Kidney capillary endothelial cell (primary cell): ENCODE results near the gene SHMT2.

Experiments
- DNase-seq: peaks from one replicate; pipeline ENCODE4 v3.0.0-alpha.2; 2018; ENCODE audit warnings: low spot score

The SHMT2 gene

DNA sequence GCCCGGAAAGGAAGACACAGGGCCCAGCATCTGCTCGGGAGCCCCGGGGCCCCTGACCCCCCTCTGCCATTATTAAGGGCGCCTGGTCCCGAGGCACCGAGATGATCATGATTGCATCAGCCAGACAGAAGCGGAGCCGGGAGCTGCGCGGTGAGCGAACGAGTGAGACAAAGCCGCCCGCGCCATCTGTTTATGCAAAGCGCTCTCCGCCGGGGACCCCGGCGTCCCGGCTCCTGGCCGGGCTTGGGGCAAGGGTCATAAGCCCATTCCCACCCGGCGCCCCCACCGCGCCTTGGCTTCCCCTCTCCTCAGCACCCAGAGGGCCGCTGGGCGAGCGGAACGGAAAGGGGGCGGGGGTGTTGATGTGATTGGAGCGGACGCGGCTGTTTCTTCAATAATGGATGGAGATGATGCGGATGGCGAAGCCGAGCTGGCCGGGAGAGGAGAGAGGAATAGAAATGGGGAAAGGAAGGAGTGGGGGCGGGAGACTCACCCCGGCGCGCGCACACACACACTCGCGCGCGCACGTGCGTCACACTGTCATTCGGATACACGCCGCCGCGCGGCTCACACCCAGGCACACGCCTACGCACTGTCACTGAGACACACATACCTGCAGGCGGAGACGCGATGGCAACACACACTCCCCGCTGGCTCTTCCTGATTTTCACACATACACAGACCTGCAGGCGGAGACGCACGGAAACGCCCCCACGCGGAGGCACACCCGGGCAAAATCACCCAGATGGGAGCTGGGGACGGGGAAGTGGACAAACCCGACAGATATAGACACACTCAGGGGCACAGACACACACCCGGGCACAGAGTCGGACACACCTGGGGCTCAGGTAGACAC is 10.8 kb downstream of the SHMT2 start:
- DNase-seq = no peak

DNA sequence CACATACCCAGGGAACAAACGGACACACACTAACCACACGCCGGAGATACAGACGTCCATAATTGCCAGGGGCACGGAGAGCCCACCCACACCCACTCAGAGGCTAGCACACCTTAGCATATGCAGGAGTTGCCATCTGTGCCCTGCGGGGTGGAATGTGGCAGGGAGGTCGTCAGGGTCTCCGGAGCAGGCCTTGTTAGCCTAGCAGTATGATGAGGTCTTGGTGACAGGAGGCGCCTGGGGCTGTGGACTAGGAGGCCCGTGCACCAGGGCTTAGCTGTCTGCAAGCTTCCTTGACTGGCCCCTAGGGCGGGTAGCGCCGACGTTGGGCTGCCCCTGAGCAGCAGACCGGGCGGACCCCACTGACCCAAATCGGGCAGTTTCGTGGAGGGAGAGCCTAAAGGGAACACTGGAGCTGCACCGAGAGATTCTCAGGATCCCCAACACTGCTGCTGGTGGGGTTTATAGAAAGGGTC is 11.5 kb downstream of the SHMT2 start:
- DNase-seq = no peak

DNA sequence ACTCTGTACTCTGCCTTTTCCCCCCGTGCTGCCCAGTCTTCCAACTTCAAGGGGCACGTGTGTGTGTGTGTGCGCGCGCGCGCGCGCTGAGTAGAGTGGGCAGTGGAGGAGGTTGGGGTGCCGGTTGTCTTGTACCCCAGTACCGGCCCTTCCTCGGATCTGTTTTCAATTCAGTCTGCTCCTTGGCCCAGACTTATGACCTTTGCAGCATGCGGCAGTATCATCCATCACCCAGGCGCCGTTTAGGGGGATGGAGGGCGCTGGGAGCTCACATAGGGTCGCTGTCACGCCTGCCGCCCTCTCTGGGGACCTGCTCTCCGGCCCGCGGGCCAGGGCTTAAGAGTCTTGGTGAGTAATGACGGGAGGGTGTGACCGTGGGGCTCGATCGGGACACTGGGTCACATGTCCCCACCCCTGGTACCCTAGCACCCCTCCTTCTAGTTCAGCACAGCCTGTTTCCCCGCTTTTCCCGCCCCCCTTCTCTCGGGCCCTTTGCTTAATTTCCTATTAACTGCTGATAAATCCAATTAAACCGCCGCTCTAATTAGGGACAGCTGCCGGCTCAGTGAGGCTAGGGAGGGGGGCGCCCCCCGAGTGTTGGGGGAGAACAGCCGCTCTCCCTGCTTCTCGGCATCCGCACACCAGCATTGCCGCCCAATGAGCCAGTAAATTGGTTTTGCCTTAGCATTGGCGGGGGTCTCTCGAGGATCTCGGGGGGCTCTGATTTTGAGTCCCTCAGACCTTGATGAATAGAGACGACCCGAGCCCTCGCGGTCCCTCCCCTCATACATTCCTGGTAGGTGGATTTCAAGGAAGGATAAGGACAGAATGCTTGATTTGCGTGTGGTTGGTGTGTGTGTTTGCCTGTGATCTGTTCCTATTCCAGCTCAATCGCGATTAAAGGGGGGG is 12.1 kb downstream of the SHMT2 start:
- no peak for DNase-seq

DNA sequence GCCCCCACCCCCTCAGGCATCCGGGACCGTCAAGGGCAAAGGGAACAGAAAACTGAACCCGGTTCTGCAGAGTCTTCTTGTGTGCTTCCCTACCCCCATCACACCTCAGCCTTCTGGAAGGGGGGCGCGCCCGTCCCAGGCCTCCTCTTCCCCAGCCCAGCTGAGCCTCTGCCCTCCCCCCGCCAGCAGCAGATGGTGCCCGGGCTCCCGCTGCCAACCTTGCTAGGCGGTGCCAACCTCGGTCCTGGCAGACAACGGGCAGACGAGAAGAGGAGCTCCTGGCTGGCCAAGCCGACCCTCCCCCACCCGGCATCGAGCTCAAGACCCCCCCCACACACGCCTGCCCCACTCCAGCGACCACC is 12.8 kb downstream of the SHMT2 start:
- no peak for DNase-seq

DNA sequence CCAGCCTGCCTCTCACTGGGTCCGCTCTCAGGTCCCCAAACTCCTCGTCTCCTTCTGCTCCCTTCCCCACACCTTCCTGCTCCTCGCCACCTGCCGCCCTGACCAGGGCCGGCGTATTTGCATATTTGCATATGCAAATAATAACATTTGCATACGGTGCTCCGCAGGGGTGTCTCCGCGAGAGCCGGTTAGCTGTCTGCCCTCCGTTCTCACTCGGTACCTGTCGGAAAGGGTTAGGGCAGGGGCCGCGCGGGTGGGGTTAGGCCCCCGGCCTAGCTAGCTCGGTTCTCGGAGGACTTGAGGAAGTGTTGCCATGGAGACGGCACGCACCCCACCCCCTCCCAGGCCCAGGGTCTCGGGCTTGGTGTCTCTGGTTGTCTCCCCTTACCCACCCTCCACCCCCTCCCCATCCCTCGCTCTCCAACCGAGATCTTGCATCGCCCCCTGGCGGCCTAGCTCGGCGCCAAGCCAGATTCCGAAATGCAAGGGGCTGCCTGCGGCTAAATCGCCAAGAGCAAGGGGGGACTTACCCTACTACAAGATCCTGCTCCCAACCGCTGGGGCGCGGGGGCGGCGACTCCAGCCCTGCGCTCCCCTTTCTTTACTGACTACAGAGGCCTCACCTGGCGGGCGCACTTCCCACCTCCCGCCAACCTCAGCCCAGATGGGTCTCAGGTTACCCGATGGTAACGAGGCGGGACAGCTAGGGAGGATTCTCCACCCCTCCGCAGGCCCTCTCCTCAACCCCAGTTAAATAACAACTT is 13.4 kb downstream of the SHMT2 start:
- DNase-seq = no peak

DNA sequence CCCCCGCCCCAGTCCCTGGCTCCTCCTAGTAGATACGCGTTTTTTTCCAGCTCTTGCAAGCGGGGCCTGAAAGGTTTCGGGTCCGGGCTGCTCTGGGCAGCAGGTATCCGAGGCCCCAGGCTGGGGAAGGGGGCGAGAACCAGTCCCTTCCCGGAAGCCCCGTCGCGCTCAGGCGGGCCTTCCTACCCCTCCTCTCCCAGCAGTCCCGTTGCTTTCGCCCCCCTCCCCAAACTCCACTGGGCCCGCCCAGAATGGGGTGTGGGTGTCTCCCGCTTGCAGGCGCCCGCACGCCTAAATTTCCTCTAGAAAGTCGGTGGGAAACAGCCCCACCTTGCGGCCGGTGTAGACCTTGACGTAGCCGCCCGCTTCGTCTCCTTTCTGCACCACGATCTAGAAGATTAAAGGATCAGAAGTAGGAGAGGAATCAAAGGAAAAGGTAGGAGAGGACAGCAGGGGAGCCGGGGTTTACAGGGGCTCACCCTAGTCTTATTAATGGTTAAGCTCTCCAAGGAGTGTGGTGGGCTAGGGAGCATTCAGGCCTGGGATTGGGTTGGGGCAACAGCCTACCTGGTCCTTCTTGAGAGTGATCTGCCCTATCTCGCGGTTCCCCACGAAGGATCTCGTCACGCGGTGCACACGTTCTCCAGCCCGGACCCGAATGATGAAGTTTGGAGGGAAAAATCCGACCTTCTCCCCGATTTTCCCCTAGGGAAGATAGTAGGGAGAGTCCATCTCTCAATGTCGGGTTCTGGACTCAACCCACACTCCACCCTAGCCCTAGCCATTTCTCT is 14.2 kb downstream of the SHMT2 start:
- no peak for DNase-seq

DNA sequence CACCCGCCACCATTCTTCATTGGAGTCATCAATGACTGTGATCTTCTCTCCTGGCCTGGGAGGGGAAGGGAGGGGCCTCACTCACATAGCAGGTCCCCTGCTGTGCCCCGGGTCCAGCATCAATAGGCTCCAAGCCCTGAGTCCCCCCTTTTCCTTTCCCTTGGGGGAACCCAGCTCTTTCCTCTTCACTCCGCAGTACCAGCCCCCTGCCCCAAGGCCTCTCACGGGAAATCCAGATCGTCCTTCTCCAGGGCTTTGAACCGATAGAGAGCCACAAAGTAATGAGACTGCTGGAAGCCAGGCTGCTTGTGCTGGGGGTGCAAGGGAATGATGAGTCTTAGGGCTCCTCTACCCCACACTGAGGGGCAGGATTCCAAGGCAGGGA is 14.8 kb downstream of the SHMT2 start:
- no peak for DNase-seq

DNA sequence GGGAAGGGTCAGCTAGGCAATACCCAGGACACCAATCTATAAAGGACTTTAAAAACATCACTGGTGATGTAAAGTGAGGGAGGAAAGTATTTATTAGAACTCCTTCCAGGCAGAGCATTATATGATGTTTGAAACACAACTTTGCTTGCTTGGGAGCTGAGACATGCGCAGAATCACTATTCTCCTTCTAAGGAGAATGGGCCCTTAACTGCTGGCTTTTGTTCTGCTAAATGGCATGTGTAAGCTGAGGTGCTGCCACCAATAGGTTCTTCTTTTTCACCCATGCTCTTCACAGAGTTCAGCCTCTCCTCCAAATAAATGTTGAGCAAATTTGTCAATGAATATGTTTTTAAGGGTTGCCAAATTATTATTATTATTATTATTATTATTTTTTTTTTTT is 17.5 kb downstream of the SHMT2 start:
- DNase-seq = no peak

DNA sequence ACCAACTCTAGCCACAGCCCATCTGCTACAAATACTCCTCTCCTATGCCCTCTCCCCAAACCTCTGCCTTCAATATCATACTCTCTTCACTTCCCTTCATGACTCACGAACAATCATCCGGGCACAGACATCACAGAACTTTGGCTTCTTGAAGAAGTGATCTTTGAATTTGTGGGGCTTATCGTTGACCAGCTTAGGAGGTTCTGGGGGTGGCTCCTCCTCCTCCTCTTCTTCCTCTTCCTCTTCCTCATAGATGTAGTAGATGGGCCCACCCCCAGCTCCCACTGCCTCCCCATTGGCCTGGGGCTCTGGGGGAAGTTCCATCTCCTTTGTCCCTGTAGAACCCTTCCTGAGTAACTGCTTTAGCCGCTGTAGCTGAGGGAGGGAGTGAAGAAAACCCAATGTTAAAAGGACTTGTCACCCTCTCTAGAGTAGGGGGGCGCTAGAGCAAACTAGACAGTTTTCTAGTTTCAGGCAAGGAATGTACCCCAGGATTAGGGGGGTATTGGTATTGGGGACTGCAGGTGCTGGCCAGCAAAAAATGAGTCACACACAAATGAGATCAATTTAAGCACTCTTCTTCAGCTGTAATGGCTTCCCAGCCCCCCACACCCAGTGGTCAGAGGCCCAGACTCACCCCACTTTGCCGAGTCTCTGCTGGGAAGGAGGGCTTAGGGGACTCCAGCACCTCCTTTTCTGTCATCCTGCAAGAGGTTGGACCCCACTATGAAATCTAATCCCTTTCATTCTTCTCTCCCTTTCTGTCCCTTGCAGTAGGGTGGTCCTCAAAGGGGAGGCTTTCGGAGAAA is 19.6 kb downstream of the SHMT2 start:
- DNase-seq = no peak

DNA sequence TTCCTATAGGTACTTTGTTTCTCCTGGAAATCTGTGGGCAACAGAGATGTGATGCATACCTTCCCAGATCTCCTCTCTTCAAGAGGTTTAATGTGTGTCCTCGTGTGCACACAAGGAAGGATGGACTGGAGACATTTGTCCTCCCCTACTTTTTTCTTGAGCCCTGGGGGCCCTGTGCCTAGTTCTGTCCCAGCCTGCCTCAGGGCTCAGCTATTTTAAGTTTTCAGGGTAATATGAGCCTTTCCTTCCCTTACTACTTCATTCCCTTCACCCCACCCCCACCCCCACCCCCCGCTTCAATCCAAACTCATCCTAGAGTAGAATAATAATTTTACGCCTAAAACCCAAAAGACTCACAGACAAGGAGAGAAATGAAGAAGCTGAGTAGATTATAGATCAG is 21.0 kb downstream of the SHMT2 start:
- DNase-seq = no peak

DNA sequence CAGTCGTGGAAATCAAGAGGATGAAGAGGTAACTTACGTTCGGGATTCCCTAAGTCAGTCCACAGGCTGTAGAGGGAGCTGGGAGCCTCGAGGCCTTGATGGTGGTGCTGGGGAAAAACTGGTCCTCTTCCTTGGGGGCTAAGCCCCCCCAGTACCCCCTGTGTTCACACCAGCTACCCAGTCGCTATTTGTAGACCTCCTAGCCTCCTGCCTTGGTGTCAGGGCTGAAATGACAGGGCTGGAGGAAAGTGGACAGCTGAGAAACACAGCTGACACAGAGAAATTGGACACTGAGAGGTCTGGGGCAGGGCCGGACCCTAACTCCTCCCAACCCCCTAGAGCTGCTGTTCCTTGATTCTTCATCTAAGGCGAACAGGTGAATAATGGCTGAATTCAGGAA is 21.4 kb downstream of the SHMT2 start, which contains the start of gene STAC3:
STAC3 (minus strand) TSS at position 232 of the 400 bp plus-strand sequence. CDS start 1,551 bp downstream, outside the sequence.
- DNase-seq = no peak

DNA sequence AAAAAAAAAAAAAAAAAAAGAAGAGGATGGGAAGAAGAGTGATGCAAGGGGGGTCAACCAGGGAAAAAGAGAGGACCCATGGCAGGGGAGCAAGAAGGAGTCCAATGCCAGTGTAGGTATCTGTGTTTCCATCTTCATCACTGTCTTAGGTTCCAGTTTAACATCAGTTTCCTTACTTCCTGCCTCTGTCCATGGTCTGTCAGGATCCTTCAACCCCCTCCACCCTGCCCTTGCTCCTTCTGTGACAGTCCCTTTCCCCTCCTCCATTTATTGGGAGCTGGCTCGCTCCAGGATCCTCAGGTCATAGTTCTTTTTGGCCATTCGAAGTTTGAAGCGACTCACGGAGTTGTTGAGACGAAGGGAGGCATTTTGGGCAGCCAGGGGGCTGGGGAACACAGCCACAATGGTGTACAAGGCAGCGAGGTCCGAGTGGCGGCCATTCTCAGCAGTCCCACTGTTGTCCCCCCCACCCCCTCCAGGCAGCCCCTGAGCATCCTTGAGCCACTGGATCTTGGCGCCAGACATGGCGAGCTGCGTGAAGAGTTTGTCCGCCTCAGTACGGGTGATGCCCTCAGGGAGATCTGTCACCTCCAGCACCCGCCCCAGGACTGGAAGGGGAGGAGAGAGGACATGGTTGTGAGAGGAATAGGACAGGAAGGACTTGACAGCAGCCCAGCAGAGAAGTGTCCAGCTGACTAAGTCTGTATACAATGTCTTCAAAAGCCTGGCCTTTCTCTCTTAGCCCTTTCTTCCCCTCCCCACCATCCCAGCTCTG is 25.2 kb downstream of the SHMT2 start:
- DNase-seq = no peak

DNA sequence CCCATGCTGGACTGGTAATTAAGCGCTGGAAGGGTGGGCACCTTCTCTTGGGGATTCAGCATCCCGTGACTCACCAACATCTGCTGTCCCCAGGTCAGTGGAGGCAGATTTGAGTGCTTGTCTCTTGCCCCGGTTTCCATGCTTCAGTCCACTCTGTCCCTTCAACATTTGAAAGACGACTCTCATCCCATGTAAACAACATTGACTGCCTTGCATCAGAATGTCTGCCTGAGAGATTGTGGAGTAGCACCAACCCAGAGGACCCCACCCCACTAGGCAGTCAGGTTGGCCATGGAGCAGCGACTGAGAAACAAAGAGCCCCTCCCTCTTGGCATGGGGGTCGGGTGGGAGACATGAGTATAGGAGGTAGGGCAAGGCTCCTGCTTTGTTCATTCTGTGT is 26.4 kb downstream of the SHMT2 start:
- DNase-seq = no peak

DNA sequence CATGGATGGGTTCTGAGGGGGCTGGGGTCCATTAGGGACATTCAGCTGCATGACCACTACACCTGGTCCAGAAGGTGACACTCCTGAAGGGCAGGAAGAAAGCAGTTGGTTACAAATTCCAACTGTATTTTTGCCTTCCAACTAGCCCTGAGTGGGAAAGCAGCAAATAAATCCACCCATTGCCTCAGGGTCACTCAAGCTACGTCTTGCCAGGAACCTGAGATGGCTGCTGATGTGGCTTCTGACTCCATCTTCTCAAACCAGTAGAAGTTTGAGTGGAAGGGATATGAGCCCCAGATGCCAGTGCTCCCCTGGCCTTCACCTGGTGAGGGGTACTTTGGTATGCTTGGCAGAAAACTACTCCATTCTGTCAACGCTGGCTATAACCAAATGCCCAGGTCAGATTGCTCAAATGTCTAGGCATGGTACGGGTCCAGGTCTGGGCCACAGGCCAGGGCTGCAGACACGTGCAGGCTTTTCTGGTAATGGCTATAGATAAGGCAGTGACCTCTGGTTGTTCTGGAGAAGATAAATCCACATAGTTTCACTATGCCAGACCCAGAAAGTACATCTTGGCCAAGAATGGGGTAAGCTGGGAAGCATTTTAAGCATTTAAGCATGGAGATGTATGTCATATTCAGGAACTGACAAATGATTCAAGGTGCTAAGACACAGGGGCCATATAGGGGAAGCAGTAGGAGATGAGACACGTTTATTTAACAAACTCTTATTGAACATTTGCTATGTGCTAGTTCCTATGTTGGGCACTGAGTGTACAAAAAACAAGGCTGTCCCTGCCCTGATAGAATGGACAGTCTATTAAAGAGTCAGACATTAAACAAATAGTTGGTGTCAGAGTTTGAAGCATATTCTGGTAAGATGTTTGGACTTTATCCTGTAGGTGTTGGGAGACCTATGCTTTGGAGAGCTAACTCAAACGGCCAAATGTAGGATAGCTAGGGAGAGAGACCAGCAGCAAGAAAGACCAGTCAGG is 29.8 kb downstream of the SHMT2 start:
- DNase-seq = no peak

DNA sequence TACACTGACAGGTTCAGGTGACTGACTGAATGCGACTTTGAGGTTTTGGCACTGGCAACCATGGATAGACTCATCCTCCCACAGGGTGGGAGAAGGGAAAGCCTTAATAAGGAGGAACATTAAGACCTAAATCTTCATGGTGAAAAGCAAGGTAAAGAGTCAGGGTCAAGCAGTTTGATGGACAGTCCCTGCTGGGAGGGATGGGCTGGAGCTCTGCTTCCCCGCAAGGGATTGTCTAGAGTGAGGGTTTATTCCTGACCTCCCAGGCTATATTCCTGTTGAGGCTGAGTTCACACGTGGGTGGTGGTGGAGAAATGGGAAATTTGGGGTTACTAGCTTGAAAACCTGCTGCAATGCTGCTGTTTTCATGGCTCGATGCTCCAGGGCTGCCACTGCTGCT is 30.9 kb downstream of the SHMT2 start:
- DNase-seq = no peak

DNA sequence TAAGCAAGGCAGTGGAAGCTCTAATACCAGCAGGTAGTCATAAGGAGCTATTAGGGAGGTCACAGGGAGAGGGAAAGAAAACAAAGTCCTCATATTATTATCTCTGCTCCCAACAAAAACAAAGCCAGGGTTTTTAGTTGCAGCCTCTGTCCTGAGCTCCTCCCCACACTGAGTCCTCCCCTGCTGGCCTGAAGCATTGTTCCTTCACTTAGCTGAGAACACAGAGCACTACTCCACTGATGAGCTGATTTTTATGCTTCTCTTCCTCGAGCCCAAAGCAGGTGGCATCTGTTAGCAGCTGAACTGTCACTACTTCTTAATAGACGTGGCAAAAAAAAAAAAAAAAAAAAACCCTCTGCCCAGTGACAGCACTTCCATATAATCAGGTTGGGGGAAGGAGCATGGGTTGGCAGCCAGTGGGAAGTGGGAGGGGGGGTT is 31.9 kb downstream of the SHMT2 start:
- no peak for DNase-seq

DNA sequence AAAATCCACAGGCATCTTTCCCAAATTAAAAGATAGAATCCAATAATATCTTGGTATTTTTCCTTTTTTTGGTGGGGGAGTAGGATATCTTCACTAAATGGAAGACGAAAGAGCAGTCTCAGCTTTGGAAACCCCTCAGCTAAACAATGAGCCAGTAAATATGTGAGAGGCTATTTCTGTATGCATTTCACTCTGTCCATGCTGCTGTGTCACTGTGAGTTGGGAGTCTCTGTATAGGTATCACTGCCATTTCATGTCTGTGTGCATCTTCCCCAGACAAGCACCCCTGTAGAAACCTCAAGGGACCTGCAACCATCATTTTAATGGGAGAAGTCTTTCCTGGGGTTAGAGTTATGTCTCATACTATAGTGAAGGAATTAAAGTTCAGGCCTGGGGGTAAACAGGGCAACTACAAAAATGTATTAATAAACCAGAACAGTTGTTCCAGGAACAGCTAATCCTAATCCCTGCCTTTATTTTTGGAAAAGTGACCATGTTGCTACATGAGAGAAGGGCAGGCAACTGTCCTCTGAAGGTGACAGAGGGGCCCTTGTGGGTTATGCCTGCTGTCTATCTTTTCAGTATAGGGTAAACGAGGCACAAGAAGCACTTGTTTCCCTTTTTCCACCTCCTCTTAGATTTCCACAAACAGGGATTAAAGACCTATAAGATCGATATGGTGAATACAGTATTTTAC is 32.8 kb downstream of the SHMT2 start:
- DNase-seq = no peak

DNA sequence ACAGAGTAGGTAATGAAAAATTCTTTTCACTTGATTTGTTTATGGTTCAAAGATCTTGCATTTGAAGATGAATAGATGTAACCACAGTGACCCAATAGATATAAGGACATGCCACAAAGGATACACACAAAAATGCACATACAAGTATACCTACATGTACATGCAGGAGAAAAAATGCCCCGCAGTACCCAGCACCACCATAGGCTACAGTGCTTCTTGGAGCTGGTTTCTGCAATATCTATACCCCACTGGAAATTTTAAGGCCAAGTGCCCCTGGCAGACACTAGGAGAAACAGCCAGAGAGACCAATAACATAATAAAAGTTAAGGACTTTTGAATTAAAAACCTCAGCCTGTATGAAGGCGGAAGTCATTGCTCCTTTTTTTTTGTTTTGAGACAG is 33.6 kb downstream of the SHMT2 start:
- no peak for DNase-seq
